HG02938 (cell line): ENCODE measurements around the gene ST6GALNAC3.
"Not testable (repeated sequence)": the region's sequence is repeated elsewhere in the genome, so short reads cannot be mapped to it uniquely, and the experiment has no call there.

ENCODE experiments used
- ATAC-seq: cut with Tn5 transposase; IDR thresholded peaks from one replicate; pipeline ENCODE4 v1.9.1; 2021; ENCODE audit warnings: mild to moderate bottlenecking, moderate library complexity; ENCODE audit not compliant: unreplicated experiment

ST6GALNAC3 gene

GRCh38 chr1:76070538-76070937, 4.0 kb upstream of the ST6GALNAC3 start:
- ATAC-seq, result no peak

GRCh38 chr1:76073481-76073880, 1.1 kb upstream of the ST6GALNAC3 start:
- ATAC-seq, result no peak

GRCh38 chr1:76075188-76075489, 593 bp downstream of the ST6GALNAC3 start:
- ATAC-seq, result no peak

GRCh38 chr1:76075877-76076276, 1.3 kb downstream of the ST6GALNAC3 start:
- ATAC-seq, result peak; percentile 38

- ATAC-seq, result no peak
Measured at GRCh38 chr1:76079475-76080227, 5.1 kb downstream of the ST6GALNAC3 start.

- no peak for ATAC-seq
Measured at GRCh38 chr1:76080552-76081079, 6.1 kb downstream of the ST6GALNAC3 start.

- no peak for ATAC-seq
Measured at GRCh38 chr1:76082062-76082461, 7.5 kb downstream of the ST6GALNAC3 start.

- ATAC-seq, result no peak
Measured at GRCh38 chr1:76083189-76083588, 8.6 kb downstream of the ST6GALNAC3 start.

GRCh38 chr1:76084029-76084627, 9.6 kb downstream of the ST6GALNAC3 start:
- ATAC-seq, result no peak

- ATAC-seq, result no peak
Measured at GRCh38 chr1:76084685-76085084, 10.1 kb downstream of the ST6GALNAC3 start.

- no peak for ATAC-seq
Measured at GRCh38 chr1:76086109-76086508, 11.6 kb downstream of the ST6GALNAC3 start.

- no peak for ATAC-seq
Measured at GRCh38 chr1:76086597-76086996, 12.1 kb downstream of the ST6GALNAC3 start.

GRCh38 chr1:76090283-76091203, 16.0 kb downstream of the ST6GALNAC3 start:
- no peak for ATAC-seq

- no peak for ATAC-seq
Measured at GRCh38 chr1:76092812-76093211, 18.3 kb downstream of the ST6GALNAC3 start.

GRCh38 chr1:76093522-76094312, 19.2 kb downstream of the ST6GALNAC3 start:
- ATAC-seq, result no peak

- no peak for ATAC-seq
Measured at GRCh38 chr1:76095802-76096201, 21.3 kb downstream of the ST6GALNAC3 start.

GRCh38 chr1:76097064-76097463, 22.5 kb downstream of the ST6GALNAC3 start:
- ATAC-seq, result not testable (repeated sequence)

- no peak for ATAC-seq
Measured at GRCh38 chr1:76098845-76099244, 24.3 kb downstream of the ST6GALNAC3 start.

GRCh38 chr1:76101548-76101947, 27.0 kb downstream of the ST6GALNAC3 start:
- ATAC-seq, result no peak

- no peak for ATAC-seq
Measured at GRCh38 chr1:76102046-76102445, 27.5 kb downstream of the ST6GALNAC3 start.

GRCh38 chr1:76103034-76103433, 28.5 kb downstream of the ST6GALNAC3 start:
- no peak for ATAC-seq
